Breast epithelium (tissue), 3 donors: ENCODE results near the gene RRH.

Experiments used
- POLR2A ChIP-seq: fragments of 450-650 bp; IDR thresholded peaks from one replicate; pipeline ENCODE4 v1.6.1; 2016; ENCODE audit warnings: antibody characterized with exemption, mild to moderate bottlenecking, moderate library complexity
- POLR2AphosphoS5 ChIP-seq, 3 donors: sonication (generic); formaldehyde crosslinking; IDR thresholded peaks; one replicate each; pipeline ENCODE4 v1.6.1; 2017; ENCODE audit warnings: antibody characterized with exemption in 3 of 3
- TF ChIP-seq, protein P1 (sequence below), 3 donors: fragments of 450-650 bp; IDR thresholded peaks; one replicate each; pipeline ENCODE4 v1.5.1; 2016 to 2017; ENCODE audit warnings: antibody characterized with exemption in 3 of 3, mild to moderate bottlenecking in 3 of 3, moderate library complexity in 3 of 3

- TF ChIP-seq, protein P1, sequence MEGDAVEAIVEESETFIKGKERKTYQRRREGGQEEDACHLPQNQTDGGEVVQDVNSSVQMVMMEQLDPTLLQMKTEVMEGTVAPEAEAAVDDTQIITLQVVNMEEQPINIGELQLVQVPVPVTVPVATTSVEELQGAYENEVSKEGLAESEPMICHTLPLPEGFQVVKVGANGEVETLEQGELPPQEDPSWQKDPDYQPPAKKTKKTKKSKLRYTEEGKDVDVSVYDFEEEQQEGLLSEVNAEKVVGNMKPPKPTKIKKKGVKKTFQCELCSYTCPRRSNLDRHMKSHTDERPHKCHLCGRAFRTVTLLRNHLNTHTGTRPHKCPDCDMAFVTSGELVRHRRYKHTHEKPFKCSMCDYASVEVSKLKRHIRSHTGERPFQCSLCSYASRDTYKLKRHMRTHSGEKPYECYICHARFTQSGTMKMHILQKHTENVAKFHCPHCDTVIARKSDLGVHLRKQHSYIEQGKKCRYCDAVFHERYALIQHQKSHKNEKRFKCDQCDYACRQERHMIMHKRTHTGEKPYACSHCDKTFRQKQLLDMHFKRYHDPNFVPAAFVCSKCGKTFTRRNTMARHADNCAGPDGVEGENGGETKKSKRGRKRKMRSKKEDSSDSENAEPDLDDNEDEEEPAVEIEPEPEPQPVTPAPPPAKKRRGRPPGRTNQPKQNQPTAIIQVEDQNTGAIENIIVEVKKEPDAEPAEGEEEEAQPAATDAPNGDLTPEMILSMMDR (IDR thresholded peaks at IDR 0.05) = no peak
- TF ChIP-seq POLR2A (no peak), POLR2AphosphoS5 (IDR thresholded peaks at IDR 0.05) (no peak)
Measured at GRCh38 chr4:109872950-109873656, 45.3 kb downstream of the RRH start.
